Superior temporal gyrus (tissue), 1 donor: ENCODE measurements around the gene DSC1.

Experiments
- DNase-seq: peaks from one replicate; pipeline ENCODE4 v3.0.0-alpha.2; 2016; ENCODE audit errors: extremely low spot score

Gene DSC1

GRCh38 chr18:31103423-31103822 lies 59.2 kb downstream of the DSC1 start:
- no peak for DNase-seq

DNA sequence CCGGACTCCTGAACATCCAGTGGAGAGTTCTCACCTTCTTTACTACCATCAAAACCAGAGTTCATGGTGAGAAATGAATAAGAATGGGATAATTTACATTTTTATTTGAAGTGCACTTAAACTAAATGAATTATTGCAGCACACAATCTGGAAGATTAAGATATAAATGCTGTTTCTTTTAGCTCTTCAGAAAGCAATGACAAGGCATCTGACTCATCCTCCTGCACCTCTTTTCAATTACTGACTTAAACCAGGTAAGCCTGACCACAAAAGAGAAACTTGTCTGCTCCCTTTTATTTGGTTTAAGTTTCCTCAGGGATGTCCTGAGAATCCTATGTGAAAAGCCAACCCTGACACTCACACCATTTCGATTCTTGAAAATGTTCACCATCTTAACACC lies 59.7 kb downstream of the DSC1 start:
- DNase-seq: no peak

GRCh38 chr18:31102025-31102684 lies 60.5 kb downstream of the DSC1 start, which contains the start of gene DSC2:
DSC2 (minus strand) TSS chr18:31102421; CDS start chr18:31101971, 450 bp downstream.
- no peak for DNase-seq

DNA sequence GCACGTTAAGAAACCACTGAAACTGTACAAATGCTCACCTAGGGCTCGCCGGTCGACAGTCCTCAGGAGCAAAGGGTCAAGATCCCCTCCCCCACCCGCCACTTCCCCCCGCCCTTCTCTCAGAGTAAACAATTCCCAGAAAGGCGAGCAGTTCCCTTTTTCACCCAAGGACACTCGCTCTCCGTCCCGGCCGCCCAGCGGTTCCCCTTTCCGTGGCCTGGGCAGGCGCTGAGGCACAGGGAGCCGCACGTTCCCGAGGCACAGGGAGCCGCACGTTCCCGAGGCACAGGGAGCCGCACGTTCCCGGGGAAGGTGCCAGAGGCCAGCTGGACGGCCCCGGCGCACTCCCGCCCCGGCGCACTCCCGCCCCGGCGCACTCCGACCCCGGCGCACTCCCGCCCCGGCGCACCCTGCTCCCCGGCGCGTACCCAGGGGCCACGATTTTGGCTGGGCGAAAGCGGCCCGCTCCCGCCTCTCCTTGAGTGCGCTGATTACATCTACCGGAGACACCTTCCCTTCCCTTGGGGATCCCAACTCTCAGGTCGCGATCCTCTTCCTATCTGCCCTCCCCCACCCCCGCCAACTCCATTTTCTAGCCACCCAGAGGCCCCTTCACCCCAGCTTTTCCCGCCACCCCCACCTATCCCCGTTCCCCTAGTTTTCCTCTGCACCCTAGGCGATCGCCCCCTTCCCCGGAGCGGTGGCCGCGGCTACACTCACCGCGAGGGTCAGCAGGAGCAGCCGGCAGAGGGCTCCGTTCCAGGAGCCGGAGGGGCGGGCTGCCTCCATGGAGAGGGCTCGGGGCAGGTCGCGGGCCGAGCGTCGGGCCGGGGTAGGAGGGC lies 61.3 kb downstream of the DSC1 start:
- DNase-seq: no peak

GRCh38 chr18:31100436-31101182 lies 62.0 kb downstream of the DSC1 start:
- no peak for DNase-seq

GRCh38 chr18:31099450-31100230 lies 63.0 kb downstream of the DSC1 start:
- no peak for DNase-seq

- no peak for DNase-seq
Observed at GRCh38 chr18:31098878-31099277, 63.8 kb downstream of the DSC1 start.

DNA sequence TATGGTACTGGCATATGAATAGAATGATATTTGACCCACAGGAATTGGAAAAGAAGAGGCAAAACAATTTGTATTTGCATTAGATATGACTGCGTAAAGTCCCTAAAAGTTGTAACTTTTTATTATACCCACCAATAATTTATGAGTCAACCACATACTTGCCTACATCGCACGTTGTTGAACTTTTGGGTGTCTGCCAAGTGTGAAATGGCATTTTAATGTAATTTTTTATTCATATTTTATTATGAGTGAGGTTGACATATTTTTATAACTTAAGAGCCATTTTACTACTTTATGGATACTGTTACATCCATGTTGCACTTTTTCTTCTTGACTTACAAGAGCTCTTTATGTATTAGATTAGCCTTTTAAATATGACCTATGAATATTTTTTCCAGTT lies 65.0 kb downstream of the DSC1 start:
- no peak for DNase-seq

DNA sequence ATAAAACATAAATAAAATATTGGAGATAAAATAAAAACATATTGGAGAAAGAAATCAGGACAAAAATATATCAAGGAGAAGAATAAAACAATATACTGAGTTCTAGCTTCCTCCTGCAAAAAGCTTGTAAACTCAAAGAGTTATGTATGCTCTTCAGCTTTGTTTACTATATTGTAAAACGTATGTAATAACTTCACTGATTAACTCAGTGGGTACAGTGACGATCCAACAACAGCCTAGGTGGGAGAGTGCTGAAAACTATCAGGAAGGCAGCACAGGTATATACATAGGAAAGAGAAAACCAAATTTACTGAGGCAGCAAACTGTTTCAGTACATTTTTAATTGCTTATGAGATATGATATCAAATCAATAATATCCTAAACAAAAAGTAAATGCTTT lies 68.8 kb downstream of the DSC1 start:
- DNase-seq: no peak

DNA sequence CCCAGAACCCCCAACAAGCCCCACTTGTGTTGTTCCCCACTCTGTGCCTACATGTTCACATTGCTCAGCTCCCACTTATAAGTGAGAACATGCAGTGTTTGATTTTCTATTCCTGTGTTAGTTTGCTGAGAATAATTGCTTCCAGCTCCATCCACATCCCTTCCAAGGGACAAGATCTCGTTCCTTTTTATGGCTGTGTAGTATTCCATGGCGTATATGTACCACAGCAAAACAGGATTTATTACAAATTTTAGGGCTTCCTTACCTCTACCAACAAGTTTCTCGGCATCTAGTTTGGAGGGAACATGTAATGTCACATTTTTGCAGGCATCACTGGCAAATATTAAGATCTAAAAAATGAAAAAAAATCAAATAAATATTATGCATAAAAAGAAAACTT lies 69.4 kb downstream of the DSC1 start:
- no peak for DNase-seq

GRCh38 chr18:31091350-31091749 lies 71.3 kb downstream of the DSC1 start:
- no peak for DNase-seq

GRCh38 chr18:31088532-31088931 lies 74.1 kb downstream of the DSC1 start:
- DNase-seq: no peak

DNA sequence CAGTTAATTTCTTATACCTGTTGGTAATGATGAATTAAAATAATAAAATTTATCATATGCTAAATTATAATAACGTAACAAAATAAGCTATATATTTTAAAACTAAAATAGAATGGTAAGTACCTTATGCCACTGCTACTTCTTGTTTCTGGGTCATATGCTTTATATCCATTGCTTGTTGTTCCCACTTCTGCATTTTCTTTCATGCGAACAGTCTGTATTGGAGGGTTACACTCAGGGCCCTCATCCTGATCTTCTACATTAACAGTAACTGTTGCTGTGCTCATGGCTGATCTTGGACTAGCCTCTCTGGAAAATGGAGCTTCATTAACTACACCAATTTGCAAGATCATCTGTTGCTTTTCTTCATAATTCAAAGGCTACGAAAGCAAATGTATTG lies 82.7 kb downstream of the DSC1 start:
- DNase-seq: no peak
